ENCODE measurements around the gene TBC1D20. TPM values are rescaled to one million over a fixed set of nuclear protein-coding genes. Genes with fewer than 3 reads are reported as not detected.
"Not testable (repeated sequence)": the region's sequence is repeated elsewhere in the genome, so short reads cannot be mapped to it uniquely, and the experiment has no call there.

TBC1D20 gene
- polyA plus RNA-seq, 6 donors from 2014 or later, result 16.0 to 24.6 (median 18.6) TPM

DNA sequence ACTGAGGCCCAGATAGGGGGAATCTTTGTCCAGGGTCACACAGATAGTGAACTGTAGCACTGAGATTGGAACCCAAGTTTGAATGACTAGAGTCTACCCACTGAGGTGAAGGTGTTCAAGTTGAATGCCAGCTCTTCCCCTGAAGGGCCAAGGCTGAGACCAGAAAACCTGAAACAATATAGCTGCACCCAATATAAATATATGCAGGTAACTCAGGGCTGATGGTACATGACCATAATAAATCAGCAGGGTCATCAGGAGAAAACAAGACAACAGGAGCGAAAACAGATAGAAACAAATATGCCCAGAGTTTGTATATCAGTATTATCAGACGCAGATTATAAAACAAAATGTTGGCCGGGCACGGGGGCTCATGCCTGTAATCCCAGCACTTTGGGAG, 58.2 kb downstream of the TBC1D20 start:
- ATAC-seq (ENCODE audit: low read depth in 2 of 2) (no peak), DNase-seq (no peak)
- Mint-ChIP-seq H3K9me3 (peaks cover 0 to 4% (median 0%) of the 10 kb centered on the region in 7 donors), H3K27me3 (no peaks in the 10 kb centered on the region), H3K4me3 (peak overlapping the region in 1 of 8 donors; percentile 73), H3K36me3 (no peaks in the 10 kb centered on the region), H3K27ac (peak overlapping the region in 1 of 6 donors; percentile 33), H3K4me1 (peaks cover 21 to 31% (median 22%) of the 10 kb centered on the region in 3 donors)

DNA sequence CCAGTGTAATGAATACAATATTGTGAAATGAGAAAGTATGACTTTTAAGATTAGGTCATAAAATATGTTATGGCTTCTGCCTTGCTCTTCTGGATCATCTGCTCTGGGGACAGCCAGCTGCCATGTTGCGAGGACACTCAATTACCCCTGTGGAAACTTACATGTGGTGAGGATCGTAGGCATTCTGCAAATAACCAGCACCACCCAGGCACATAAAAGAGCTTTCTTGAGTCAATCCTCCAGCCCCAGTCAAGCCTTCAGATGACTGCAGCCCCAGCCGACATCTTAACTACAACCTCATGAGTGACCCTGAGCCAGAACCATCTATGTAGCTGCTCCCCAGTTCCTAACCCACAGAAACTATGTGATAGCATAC, 58.8 kb downstream of the TBC1D20 start:
- ATAC-seq (ENCODE audit: low read depth in 2 of 2) (no peak), DNase-seq (no peak)
- H3K4me1 Mint-ChIP-seq, result peaks cover 18 to 26% (median 18%) of the 10 kb centered on the region in 3 donors
- peak overlapping the region in 1 of 8 donors; percentile 73 for H3K4me3 Mint-ChIP-seq
- H3K27ac Mint-ChIP-seq, result peak overlapping the region in 1 of 6 donors; percentile 67
- H3K36me3 Mint-ChIP-seq, result peaks cover 0 to 1% of the 10 kb centered on the region in 2 donors
- H3K27me3 Mint-ChIP-seq, result no peaks in the 10 kb centered on the region
- peaks cover 0 to 4% (median 0%) of the 10 kb centered on the region in 7 donors for H3K9me3 Mint-ChIP-seq

DNA sequence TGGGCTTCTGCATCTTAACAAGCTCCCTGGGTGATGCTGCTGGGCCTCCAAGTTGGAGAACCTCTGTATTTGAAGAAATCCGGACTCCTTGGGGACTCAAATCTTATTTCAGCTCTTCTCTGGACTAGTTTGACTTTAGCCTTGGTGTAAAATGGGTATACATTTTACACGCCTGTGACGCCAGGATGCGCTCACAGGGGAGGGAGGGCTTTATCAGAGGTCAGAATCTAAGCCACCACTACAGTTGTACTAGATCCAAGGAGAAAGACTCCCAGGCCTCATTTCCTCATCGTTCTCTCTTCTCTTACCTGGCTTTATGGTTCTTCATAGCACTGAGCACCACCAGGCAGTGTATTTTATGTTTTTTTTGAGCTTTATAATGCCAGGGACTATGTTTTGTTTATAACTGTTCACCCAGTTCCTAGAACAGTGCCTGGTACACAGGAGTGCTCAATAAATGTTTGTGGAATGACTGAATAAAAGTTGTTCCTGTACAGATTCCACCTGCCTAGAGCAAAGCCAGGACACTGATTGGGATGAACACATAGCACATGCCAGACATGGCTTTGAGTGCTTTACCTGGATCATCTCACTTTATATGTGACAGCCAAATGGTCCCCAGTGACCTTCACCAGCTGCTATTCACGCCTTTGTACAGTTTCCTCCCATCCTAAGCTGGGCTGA, 59.3 kb downstream of the TBC1D20 start:
- ATAC-seq (ENCODE audit: low read depth in 2 of 2), result no peak
- H3K9me3 Mint-ChIP-seq, result peaks cover 0 to 4% (median 0%) of the 10 kb centered on the region in 7 donors

DNA sequence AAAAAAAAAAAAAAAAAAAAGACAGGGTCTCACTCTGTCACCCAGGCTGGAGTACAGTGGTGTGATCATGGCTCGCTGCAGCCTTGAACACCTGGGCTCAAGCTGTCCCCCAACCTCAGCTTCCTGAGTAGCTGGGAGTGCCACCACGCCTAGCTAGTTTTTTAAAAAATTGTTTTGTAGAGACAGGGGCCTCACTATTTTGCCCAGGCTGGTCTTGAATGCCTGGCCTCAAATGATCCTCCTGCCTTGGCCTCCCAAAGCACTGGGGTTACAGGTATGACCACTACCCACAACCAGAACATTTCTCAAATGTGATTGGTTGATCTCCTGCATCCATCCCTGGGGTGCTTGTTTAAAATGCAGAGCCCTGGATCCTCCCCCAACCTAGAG, 59.8 kb downstream of the TBC1D20 start:
- Mint-ChIP-seq H3K27ac (no peak overlapping the region), H3K4me3 (peak overlapping the region in 1 of 8 donors; percentile 75), H3K36me3 (peaks cover 0 to 4% of the 10 kb centered on the region in 2 donors), H3K4me1 (peaks cover 17 to 25% (median 18%) of the 10 kb centered on the region in 3 donors), H3K27me3 (no peaks in the 10 kb centered on the region), H3K9me3 (peaks cover 0 to 4% (median 0%) of the 10 kb centered on the region in 7 donors)
- ATAC-seq (ENCODE audit: low read depth in 2 of 2), result peak; percentile 33 to 62
- peak; percentile 7 for DNase-seq

More for the DNA sequence above, 59.3 kb downstream of the TBC1D20 start:
- Mint-ChIP-seq H3K4me1 (peaks cover 18 to 25% (median 18%) of the 10 kb centered on the region in 3 donors), H3K27me3 (no peaks in the 10 kb centered on the region), H3K36me3 (peaks cover 0 to 4% of the 10 kb centered on the region in 2 donors), H3K4me3 (peak overlapping the region in 1 of 8 donors; percentile 75), H3K27ac (no peak overlapping the region)
- no peak for DNase-seq

- no peak overlapping the region for H3K27ac Mint-ChIP-seq
- H3K36me3 Mint-ChIP-seq, result peaks cover 0 to 4% of the 10 kb centered on the region in 2 donors
- no peak for ATAC-seq (ENCODE audit: low read depth in 2 of 2)
- H3K4me3 Mint-ChIP-seq, result peak overlapping the region in 1 of 8 donors; percentile 33
- H3K27me3 Mint-ChIP-seq, result no peaks in the 10 kb centered on the region
- H3K4me1 Mint-ChIP-seq, result peaks cover 11 to 19% (median 12%) of the 10 kb centered on the region in 3 donors
- no peak for DNase-seq
- peaks cover 0 to 4% (median 0%) of the 10 kb centered on the region in 7 donors for H3K9me3 Mint-ChIP-seq
Measured at GRCh38 chr20:401682-402495, 60.4 kb downstream of the TBC1D20 start.

- Mint-ChIP-seq H3K27ac (no peak overlapping the region), H3K36me3 (peaks cover 0 to 4% of the 10 kb centered on the region in 2 donors), H3K9me3 (peaks cover 0 to 4% (median 0%) of the 10 kb centered on the region in 7 donors), H3K27me3 (no peaks in the 10 kb centered on the region), H3K4me3 (no peak overlapping the region), H3K4me1 (peaks cover 9 to 15% (median 10%) of the 10 kb centered on the region in 3 donors)
- no peak for ATAC-seq (ENCODE audit: low read depth in 2 of 2)
- DNase-seq, result no peak
Measured at GRCh38 chr20:400454-401275, 61.7 kb downstream of the TBC1D20 start.

DNA sequence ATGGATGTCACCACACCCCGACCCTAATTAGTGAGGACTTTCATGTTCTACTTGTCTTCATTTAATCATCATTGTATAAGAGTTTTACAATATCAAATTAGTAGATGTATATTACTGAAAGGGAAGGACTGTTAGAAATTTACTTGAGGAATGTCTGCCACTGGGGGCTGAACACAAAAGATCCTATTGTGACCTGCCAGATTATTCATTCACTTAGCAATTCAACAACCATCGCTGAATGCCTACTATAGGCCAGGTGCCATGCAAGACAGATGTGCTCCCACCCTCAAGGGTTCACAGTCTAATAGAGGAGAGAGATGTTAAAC, 62.2 kb downstream of the TBC1D20 start:
- H3K36me3 Mint-ChIP-seq, result peaks cover 0 to 4% of the 10 kb centered on the region in 2 donors
- H3K4me1 Mint-ChIP-seq, result peaks cover 9 to 15% (median 10%) of the 10 kb centered on the region in 3 donors
- no peaks in the 10 kb centered on the region for H3K27me3 Mint-ChIP-seq
- ATAC-seq (ENCODE audit: low read depth in 2 of 2) (no peak), DNase-seq (no peak)
- H3K9me3 Mint-ChIP-seq, result peaks cover 0 to 4% (median 0%) of the 10 kb centered on the region in 7 donors
- peak overlapping the region in 1 of 6 donors; percentile 21 for H3K27ac Mint-ChIP-seq
- H3K4me3 Mint-ChIP-seq, result no peak overlapping the region

DNA sequence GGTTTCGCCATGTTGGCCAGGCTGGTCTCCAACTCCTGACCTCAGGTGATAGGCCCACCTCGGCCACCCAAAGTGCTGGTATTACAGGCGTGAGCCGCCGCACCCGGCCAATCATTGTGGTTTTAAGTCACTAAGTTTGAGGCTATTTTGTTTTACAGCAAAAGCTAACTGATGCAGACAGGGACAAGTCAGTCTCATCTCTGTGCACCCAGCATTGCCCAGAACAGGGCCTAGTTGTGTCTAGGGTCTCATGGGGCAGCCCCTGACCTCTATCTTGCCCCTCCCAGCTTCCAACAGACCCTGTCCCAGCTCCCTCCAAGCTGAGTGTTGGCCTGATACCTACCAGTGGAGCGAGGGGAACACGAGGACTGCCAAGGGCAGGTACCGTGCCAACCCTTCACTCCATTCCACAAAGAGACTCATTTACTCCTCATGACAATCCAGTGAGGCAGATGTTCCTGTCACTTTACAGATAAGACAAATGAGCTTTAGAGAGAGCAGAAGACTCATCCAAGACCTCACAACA, 63.1 kb downstream of the TBC1D20 start:
- H3K36me3 Mint-ChIP-seq, result peaks cover 0 to 4% of the 10 kb centered on the region in 2 donors

GRCh38 chr20:397432-398237, 64.7 kb downstream of the TBC1D20 start:
- H3K27ac Mint-ChIP-seq, result no peak overlapping the region
- peaks cover 0 to 15% of the 10 kb centered on the region in 2 donors for H3K36me3 Mint-ChIP-seq
- H3K27me3 Mint-ChIP-seq, result no peaks in the 10 kb centered on the region

More for the DNA sequence above, 63.1 kb downstream of the TBC1D20 start:
- ATAC-seq (ENCODE audit: low read depth in 2 of 2) (no peak), DNase-seq (no peak)
- Mint-ChIP-seq H3K9me3 (peaks cover 0 to 4% (median 0%) of the 10 kb centered on the region in 7 donors), H3K4me1 (peaks cover 9 to 15% (median 10%) of the 10 kb centered on the region in 3 donors), H3K27ac (no peak overlapping the region), H3K27me3 (no peaks in the 10 kb centered on the region), H3K4me3 (no peak overlapping the region)

DNA sequence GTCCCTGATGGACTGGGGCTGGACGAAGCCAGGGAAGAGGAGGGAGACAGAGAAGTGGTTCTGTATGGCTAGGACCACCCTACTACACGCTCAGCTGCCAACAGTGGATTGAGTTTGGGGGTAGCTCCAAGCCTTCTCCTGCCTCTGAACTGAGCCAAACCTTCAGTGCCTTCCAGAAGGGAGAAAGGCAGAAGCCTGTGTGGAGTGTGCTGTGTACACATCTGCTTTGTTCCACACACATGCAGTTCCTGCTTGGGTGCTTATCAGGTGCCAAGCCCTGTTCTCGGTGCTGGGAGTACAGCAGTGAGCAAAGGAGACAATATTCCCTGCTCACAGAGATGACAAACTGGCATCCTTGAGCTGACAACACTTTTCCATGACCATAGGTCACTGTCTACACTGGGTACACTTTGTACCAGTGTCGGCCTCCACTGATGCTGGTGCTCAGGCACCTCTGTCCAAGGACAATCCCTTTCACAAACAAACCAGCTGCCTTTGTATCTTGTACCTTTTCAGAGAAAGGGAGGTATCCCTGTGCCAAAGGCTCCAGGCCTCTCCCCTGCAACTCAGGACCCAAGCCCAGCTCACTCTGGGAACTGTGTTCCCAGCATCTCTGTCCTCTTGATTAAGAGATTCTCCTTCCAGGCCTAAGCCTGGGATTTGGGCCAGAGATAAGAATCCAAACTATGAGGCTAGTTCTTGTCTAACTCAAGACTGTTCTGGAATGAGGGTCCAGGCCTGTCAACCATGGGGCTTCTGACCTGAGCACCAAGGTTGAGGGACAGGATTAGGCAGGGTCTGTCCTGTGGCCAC, 65.5 kb downstream of the TBC1D20 start:
- no peak overlapping the region for H3K27ac Mint-ChIP-seq
- H3K4me3 Mint-ChIP-seq, result no peak overlapping the region
- peaks cover 2 to 3% (median 2%) of the 10 kb centered on the region in 3 donors for H3K4me1 Mint-ChIP-seq
- ATAC-seq (ENCODE audit: low read depth in 2 of 2), result no peak
- no peak for DNase-seq
- no peaks in the 10 kb centered on the region for H3K9me3 Mint-ChIP-seq
- peaks cover 0 to 16% of the 10 kb centered on the region in 2 donors for H3K36me3 Mint-ChIP-seq
- H3K27me3 Mint-ChIP-seq, result no peaks in the 10 kb centered on the region

More at GRCh38 chr20:397432-398237, 64.7 kb downstream of the TBC1D20 start:
- DNase-seq (no peak), ATAC-seq (ENCODE audit: low read depth in 2 of 2) (no peak)
- Mint-ChIP-seq H3K4me3 (no peak overlapping the region), H3K4me1 (peaks cover 4 to 10% (median 6%) of the 10 kb centered on the region in 3 donors), H3K9me3 (no peaks in the 10 kb centered on the region)

DNA sequence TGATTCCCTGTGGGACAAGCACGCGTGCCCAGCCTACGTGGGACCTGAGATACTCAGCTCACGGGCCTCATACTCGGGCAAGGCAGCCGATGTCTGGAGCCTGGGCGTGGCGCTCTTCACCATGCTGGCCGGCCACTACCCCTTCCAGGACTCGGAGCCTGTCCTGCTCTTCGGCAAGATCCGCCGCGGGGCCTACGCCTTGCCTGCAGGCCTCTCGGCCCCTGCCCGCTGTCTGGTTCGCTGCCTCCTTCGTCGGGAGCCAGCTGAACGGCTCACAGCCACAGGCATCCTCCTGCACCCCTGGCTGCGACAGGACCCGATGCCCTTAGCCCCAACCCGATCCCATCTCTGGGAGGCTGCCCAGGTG, 66.1 kb downstream of the TBC1D20 start:
- Mint-ChIP-seq H3K4me1 (peaks cover 0 to 3% (median 0%) of the 10 kb centered on the region in 3 donors), H3K27me3 (no peaks in the 10 kb centered on the region), H3K27ac (no peak overlapping the region), H3K9me3 (no peaks in the 10 kb centered on the region), H3K4me3 (no peak overlapping the region), H3K36me3 (peaks cover 0 to 16% of the 10 kb centered on the region in 2 donors)
- DNase-seq (no peak), ATAC-seq (ENCODE audit: low read depth in 2 of 2) (no peak)

GRCh38 chr20:393296-393695, 69.0 kb downstream of the TBC1D20 start:
- not testable (repeated sequence) for DNase-seq; H3K27ac Mint-ChIP-seq; H3K4me3 Mint-ChIP-seq; ATAC-seq (ENCODE audit: low read depth in 2 of 2); H3K27me3 Mint-ChIP-seq; H3K4me1 Mint-ChIP-seq; H3K9me3 Mint-ChIP-seq
- peaks cover 9 to 17% of the 10 kb centered on the region in 2 donors for H3K36me3 Mint-ChIP-seq
